Osteoblast (primary cell): ENCODE results near the gene MYCBPAP. TPM values are rescaled to one million over a fixed set of nuclear protein-coding genes. Genes with fewer than 3 reads are reported as not detected.

ENCODE experiments used
- DNase-seq: peaks from one replicate; pipeline ENCODE4 v3.0.0; 2011; ENCODE audit warnings: low spot score, mixed read lengths; ENCODE audit not compliant: insufficient read length; ENCODE audit errors: missing footprints
- H2AFZ ChIP-seq: 2 replicates; pipeline ENCODE4 v1.6.0; 2011; ENCODE audit warnings: mild to moderate bottlenecking, low read length
- H3K27ac ChIP-seq: 2 replicates; pipeline ENCODE4 v1.5.1; 2011; ENCODE audit warnings: mild to moderate bottlenecking, low read depth, low read length, moderate library complexity
- H3K27me3 ChIP-seq: 2 replicates; pipeline ENCODE4 v1.6.0; 2012; ENCODE audit warnings: mild to moderate bottlenecking, control low read depth, inconsistent platforms, low read length, moderate library complexity; ENCODE audit not compliant: insufficient read depth
- H3K36me3 ChIP-seq: 2 replicates; pipeline ENCODE4 v1.5.1; 2011; ENCODE audit warnings: mild to moderate bottlenecking, low read length, control low read depth, moderate library complexity; ENCODE audit not compliant: insufficient read depth
- H3K4me1 ChIP-seq: 2 replicates; pipeline ENCODE4 v1.5.1; 2011; ENCODE audit warnings: mild to moderate bottlenecking, low read length, control low read depth, moderate library complexity; ENCODE audit not compliant: insufficient read depth
- H3K4me2 ChIP-seq: 2 replicates; pipeline ENCODE4 v1.6.0; 2011; ENCODE audit warnings: mild to moderate bottlenecking, low read length; ENCODE audit not compliant: insufficient read depth
- H3K4me3 ChIP-seq: fragments of 200-600 bp; sonication (generic); 3 replicates; pipeline ENCODE4 v1.5.1; 2012; ENCODE audit warnings: mild to moderate bottlenecking, low read length, inconsistent platforms; ENCODE audit not compliant: insufficient read depth
- H3K79me2 ChIP-seq: 2 replicates; pipeline ENCODE4 v1.6.0; 2012; ENCODE audit warnings: mild to moderate bottlenecking, low read length, control low read depth, inconsistent platforms; ENCODE audit not compliant: insufficient read depth
- H3K9me3 ChIP-seq: 2 replicates; pipeline ENCODE4 v1.5.1; 2011; ENCODE audit warnings: low read depth, low read length, control low read depth
- H4K20me1 ChIP-seq: 2 replicates; pipeline ENCODE4 v1.6.0; 2012; ENCODE audit warnings: mild to moderate bottlenecking, low read length, control low read depth; ENCODE audit not compliant: insufficient read depth
- total RNA-seq: library from RNA; depleted of rRNA; stranded (reverse); fragments of >200 nt; gene quantifications from 2 replicates; pipeline ENCODE4 v1.2.3, GENCODE V29; 2012
- TF ChIP-seq, protein P1 (sequence below): IDR thresholded peaks from 2 replicates; pipeline ENCODE4 v1.5.1; 2011; ENCODE audit warnings: mild to moderate bottlenecking, low read depth, low read length, moderate library complexity; ENCODE audit errors: extremely low read depth

The MYCBPAP gene
- total RNA-seq, 1 donor, result 0.36 TPM

DNA sequence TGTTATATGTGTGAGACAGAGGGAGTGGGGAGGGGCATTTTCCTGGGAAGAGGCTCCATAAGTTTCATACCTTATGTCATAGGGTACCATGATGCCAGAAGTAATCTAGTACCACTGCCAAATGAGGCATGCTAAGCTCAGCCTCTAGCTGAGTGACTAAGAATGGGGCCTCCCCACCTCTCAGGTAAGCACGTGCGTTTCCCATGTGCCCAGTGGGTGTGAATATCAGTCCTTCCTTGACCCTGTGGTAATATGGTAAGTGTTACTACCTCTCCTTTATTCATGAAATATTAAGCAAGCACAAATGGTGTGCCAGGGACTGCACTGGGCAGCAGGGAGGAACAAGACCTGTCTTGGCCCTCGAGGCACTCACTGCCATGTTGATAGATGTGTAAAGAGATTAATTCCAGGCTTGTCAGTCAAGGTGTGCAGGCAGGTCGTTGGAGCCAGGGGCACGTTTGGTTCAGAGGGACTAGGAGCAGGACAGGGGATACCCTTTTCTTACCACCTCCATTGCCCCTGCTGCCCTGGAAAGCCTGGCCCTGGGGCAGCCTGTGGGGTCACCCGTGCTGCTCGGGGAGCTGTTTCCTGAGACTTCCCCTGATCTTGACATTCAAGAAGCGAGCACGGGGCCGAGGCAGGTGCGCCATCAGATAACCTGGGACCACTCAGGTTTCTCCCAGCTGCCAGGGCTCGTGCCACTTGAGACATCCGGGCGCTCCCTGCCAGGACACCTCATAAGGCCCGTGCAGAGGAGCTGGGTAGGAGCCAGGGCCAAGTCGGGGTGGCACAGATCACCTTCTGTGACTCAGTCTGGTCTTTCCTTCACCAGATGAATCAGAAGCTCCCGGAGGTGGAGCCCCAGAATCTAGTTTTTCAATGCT is 20.8 kb upstream of the MYCBPAP start:
- H4K20me1 ChIP-seq, result no peaks in the 10 kb centered on the region
- peak overlapping the region; percentile 36 for H3K4me2 ChIP-seq
- H2AFZ ChIP-seq, result no peak overlapping the region
- H3K36me3 ChIP-seq, result peaks cover 28% of the 10 kb centered on the region
- H3K9me3 ChIP-seq, result no peaks in the 10 kb centered on the region
- H3K4me1 ChIP-seq, result peaks cover 13% of the 10 kb centered on the region
- H3K79me2 ChIP-seq, result no peaks in the 10 kb centered on the region
- no peak overlapping the region for H3K27ac ChIP-seq
- no peaks in the 10 kb centered on the region for H3K27me3 ChIP-seq
- TF ChIP-seq, protein P1, sequence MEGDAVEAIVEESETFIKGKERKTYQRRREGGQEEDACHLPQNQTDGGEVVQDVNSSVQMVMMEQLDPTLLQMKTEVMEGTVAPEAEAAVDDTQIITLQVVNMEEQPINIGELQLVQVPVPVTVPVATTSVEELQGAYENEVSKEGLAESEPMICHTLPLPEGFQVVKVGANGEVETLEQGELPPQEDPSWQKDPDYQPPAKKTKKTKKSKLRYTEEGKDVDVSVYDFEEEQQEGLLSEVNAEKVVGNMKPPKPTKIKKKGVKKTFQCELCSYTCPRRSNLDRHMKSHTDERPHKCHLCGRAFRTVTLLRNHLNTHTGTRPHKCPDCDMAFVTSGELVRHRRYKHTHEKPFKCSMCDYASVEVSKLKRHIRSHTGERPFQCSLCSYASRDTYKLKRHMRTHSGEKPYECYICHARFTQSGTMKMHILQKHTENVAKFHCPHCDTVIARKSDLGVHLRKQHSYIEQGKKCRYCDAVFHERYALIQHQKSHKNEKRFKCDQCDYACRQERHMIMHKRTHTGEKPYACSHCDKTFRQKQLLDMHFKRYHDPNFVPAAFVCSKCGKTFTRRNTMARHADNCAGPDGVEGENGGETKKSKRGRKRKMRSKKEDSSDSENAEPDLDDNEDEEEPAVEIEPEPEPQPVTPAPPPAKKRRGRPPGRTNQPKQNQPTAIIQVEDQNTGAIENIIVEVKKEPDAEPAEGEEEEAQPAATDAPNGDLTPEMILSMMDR, result no peak
- peak; percentile 88 for DNase-seq
- no peak overlapping the region for H3K4me3 ChIP-seq

DNA sequence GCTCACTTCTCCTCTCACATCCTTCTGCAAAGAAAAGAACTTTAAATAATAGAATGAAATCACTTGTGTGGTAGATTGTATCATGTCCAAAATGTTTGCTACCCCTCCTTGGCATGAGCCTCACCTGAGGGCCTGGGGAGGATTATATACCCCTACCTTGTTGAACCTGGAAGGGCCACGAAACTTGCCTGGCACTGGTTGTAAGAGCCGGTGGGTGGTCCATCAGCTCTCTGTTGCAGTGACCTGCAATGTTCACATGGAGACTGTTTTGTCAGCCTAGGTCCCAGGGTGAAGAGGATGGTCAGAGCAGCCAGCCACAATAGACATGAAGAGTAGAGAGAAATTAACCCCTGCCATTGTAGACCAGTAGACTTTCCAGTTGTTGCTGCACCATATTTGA is 19.4 kb upstream of the MYCBPAP start:
- Histone ChIP-seq H3K27me3 (no peaks in the 10 kb centered on the region), H3K4me3 (no peak overlapping the region), H3K36me3 (peaks cover 21% of the 10 kb centered on the region), H3K4me2 (no peak overlapping the region), H3K79me2 (no peaks in the 10 kb centered on the region), H4K20me1 (no peaks in the 10 kb centered on the region), H3K27ac (no peak overlapping the region), H2AFZ (no peak overlapping the region), H3K4me1 (peaks cover 8% of the 10 kb centered on the region), H3K9me3 (no peaks in the 10 kb centered on the region)
- TF ChIP-seq, protein P1, result no peak
- no peak for DNase-seq

DNA sequence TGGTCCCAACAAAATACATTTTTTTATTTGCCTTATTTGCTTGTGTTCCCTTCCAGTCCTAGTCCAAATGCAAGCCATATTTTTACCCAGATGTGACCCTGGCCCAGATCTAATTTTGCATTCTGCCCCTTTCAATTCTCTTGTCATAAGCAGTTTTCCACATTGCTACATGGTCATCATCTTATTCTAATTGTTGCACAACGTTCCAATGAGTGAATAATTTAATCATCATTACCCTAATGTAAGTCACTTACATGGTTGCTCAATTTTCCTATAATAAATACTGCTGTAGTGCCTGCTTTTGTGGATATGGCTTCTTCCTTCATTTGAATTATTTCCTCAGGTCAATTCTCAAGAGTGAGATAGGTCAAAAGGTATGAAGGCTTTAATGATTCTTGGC is 16.7 kb upstream of the MYCBPAP start:
- TF ChIP-seq, protein P1, result no peak
- Histone ChIP-seq H3K36me3 (no peaks in the 10 kb centered on the region), H3K4me2 (no peak overlapping the region), H3K4me1 (peaks cover 13% of the 10 kb centered on the region), H3K4me3 (no peak overlapping the region), H4K20me1 (no peaks in the 10 kb centered on the region), H2AFZ (no peak overlapping the region), H3K79me2 (no peaks in the 10 kb centered on the region), H3K27ac (no peak overlapping the region), H3K9me3 (no peaks in the 10 kb centered on the region), H3K27me3 (no peaks in the 10 kb centered on the region)
- no peak for DNase-seq

DNA sequence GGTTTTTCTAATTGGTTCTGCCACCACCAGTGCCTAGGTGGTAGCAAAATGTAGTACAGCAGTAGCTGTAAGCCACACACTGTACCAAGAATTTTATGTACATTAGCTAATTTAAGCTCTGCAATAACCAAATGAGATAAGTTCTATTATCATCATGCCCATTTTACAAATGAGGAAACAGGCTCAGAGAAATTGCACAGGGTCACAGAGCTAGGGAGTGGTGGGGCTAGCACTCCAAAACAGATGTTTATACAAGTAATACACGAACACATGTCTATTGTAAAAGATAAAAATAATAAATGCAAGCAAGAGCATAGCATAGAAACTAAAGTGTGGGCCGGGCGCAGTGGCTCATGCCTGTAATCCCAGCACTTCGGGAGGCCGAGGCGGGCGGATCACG is 16.0 kb upstream of the MYCBPAP start:
- Histone ChIP-seq H2AFZ (no peak overlapping the region), H3K4me1 (peaks cover 13% of the 10 kb centered on the region), H3K79me2 (no peaks in the 10 kb centered on the region), H3K36me3 (no peaks in the 10 kb centered on the region), H3K27me3 (no peaks in the 10 kb centered on the region), H3K4me3 (no peak overlapping the region), H3K4me2 (no peak overlapping the region), H4K20me1 (no peaks in the 10 kb centered on the region), H3K9me3 (no peaks in the 10 kb centered on the region), H3K27ac (no peak overlapping the region)
- DNase-seq, result no peak
- TF ChIP-seq, protein P1, result no peak
